Subcutaneous abdominal adipose tissue (tissue), 5 donors: ENCODE measurements around the gene ZNF595.
"Not testable (repeated sequence)": the region's sequence is repeated elsewhere in the genome, so short reads cannot be mapped to it uniquely, and the experiment has no call there.

Source experiments
- H3K27ac ChIP-seq: one replicate; pipeline ENCODE4 v1.7.0; 2013; ENCODE audit warnings: low read depth, mild to moderate bottlenecking, inconsistent platforms, low read length, moderate library complexity
- H3K27me3 ChIP-seq, 5 donors: one replicate each; pipeline ENCODE4 v1.7.0; 2013; ENCODE audit warnings: low read length in 5 of 5, inconsistent platforms in 1 of 5; ENCODE audit not compliant: control insufficient read depth in 5 of 5, insufficient read depth in 4 of 5
- H3K36me3 ChIP-seq, 5 donors: one replicate each; pipeline ENCODE4 v1.7.0; 2013; ENCODE audit warnings: low read length in 5 of 5; ENCODE audit not compliant: control insufficient read depth in 5 of 5, insufficient read depth in 5 of 5
- H3K4me1 ChIP-seq, 5 donors: one replicate each; pipeline ENCODE4 v1.7.0; 2013; ENCODE audit warnings: low read length in 5 of 5, mild to moderate bottlenecking in 3 of 5, moderate library complexity in 1 of 5; ENCODE audit not compliant: control insufficient read depth in 5 of 5, insufficient read depth in 5 of 5
- H3K4me3 ChIP-seq, 5 donors: one replicate each; pipeline ENCODE4 v1.7.0; 2013; ENCODE audit warnings: low read length in 5 of 5, low read depth in 1 of 5
- H3K9ac ChIP-seq, 5 donors: one replicate each; pipeline ENCODE4 v1.7.0; 2013; ENCODE audit warnings: low read length in 5 of 5, mild to moderate bottlenecking in 4 of 5, moderate library complexity in 3 of 5
- H3K9me3 ChIP-seq, 5 donors: one replicate each; pipeline ENCODE4 v1.7.0; 2013; ENCODE audit warnings: low read length in 5 of 5; ENCODE audit not compliant: control insufficient read depth in 5 of 5
- donor health status: healthy.
- donor health status: healthy.
- donor health status: healthy.
- donor health status: healthy.
- donor health status: healthy.

The ZNF595 gene

DNA sequence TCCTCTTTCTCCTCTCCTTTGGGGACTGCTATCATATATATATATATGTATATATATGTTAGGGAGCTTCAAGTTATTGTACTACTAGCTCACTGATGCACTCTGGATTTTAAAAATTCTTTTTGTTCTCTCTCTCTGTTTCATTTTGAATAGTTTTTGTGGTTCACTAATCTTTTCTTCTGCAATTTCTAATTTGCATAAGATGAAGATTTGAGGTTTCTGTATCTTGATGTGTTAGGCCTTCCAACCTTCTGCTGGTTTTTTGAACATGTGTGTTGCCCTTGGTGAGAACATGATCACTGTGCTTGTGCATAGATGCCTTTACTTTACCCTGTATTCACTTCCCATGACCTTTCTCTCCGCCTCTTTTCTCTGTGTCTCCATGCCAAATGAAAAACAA lies 63.4 kb downstream of the ZNF595 start:
- no peak overlapping the region for H3K9ac ChIP-seq
- peaks cover 0 to 22% (median 17%) of the 10 kb centered on the region in 5 donors for H3K9me3 ChIP-seq
- no peaks in the 10 kb centered on the region for H3K36me3 ChIP-seq
- H3K27me3 ChIP-seq = peaks cover 0 to 5% (median 0%) of the 10 kb centered on the region in 5 donors
- H3K4me1 ChIP-seq = no peaks in the 10 kb centered on the region
- H3K27ac ChIP-seq = no peak overlapping the region
- no peak overlapping the region for H3K4me3 ChIP-seq

DNA sequence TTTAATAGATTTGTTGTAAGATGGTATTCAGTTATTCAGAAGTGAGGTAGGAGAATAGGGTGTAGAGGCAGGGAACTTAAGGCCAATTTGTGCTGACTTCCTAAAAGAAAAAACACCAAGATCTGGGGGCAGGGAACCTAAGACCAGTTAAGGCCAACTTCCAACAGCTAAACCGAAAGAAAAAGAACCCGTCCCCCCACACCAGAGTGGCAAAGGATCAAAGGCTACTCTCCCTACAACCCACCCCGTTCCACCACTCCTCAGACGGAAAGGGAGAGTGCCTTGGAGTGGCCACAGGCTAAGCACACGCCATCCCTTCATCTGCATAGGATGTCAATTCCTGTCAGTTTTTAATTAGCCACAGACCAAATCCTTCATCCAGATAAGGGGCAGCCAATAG lies 67.5 kb downstream of the ZNF595 start:
- Histone ChIP-seq H3K27ac (no peak overlapping the region), H3K9ac (no peak overlapping the region), H3K27me3 (no peaks in the 10 kb centered on the region), H3K36me3 (no peaks in the 10 kb centered on the region), H3K4me3 (no peak overlapping the region), H3K9me3 (peaks cover 0 to 10% (median 8%) of the 10 kb centered on the region in 5 donors), H3K4me1 (peaks cover 0 to 13% (median 12%) of the 10 kb centered on the region in 5 donors)

DNA sequence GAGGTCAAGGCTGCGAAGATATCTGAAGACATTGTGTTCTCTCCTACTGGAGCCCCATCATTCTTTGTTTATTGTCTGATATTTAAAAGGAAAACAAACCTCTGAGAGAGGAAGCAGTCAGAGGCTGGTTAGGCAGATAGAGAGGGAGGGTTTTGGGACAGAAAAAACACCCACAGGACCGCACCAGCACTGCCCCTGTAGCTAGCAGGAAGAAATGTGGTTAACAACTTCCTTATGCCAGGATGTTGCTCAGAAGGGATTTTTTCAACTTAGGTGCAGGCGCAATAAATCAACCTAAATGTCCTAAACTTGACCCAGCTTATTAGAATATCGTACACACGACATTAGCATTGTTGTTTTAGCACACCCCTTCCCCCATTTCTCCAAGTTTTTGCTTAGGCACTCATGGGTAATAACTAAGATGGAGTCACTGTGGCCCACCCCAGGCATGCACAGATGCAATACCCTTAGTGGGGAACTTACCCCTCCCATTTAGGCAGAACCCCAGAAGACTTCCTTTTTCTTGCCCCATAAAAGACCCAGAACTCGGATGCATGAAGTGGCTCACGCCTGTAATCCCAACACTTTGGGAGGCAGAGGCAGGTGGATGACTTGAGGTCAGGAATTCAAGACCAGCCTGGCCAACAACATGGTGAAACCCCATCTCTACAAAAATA lies 68.4 kb downstream of the ZNF595 start:
- Histone ChIP-seq H3K9ac (no peak overlapping the region), H3K4me1 (peaks cover 0 to 18% (median 16%) of the 10 kb centered on the region in 5 donors), H3K36me3 (no peaks in the 10 kb centered on the region), H3K27me3 (no peaks in the 10 kb centered on the region), H3K9me3 (peaks cover 0 to 10% (median 8%) of the 10 kb centered on the region in 5 donors), H3K27ac (no peak overlapping the region), H3K4me3 (no peak overlapping the region)

DNA sequence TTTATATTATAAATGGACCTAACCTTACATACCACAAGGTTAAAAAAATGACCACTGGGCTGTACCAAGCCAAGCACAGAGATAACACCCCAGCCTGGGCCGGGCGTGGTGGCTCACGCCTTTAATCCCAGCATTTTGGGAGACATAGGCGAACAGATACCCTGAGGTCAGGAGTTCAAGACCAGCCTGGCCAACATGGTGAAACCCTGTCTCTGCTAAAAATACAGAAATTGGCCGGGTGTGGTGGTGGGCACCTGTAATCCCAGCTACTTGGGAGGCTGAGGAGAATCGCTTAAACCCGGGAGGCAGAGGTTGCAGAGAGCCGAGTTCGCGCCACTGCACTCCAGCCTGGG lies 70.8 kb downstream of the ZNF595 start:
- Histone ChIP-seq H3K9ac (peak overlapping the region in 3 of 5 donors; percentile 79 to 86 (median 81)), H3K36me3 (peaks cover 10 to 22% (median 20%) of the 10 kb centered on the region in 5 donors), H3K27ac (peak overlapping the region; percentile 79)

DNA sequence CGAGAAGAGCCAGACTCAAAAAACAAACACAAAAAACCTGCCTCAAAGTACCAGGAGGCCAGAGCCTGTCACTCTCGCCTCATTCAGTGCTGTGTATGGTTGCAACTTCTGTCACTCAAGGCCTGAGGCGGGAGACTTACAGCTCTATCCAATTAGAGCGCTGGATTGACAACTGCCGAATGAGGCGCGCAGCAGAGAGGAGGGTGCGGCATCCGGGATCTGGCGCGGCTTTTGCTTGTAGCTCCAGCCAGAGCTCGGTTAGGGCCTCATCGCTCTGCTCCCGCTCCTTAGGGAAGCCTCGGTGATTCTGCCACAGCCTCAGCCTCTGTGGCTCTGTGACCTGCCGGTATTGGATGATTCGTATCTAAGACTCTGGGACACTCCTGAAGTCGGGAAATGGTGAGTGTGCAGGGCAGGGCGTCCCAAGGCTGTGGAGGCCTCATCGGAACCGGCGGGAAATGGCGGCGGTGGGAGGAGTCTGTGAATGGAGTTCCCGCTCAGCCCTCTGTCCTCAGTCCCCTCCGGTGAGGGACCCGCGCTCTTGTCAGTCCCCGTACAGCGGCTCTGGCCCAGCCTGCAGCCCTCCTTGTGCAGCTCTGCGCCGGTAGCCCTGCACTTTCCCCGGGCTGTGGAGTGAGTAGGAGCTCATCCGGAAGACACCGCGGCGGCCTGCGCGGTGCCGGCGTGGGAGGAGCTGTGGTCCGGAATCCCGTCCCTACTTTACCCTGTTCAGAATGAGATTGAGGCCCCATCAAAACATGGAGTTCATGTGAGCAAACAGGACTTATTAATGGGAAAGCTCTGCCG lies 71.4 kb downstream of the ZNF595 start, which contains the start of gene ZNF718:
TSS of gene ZNF718 (plus strand) at position 227 of the 807 bp plus-strand sequence. CDS start at position 397, 170 bp downstream.
- Histone ChIP-seq H3K36me3 (peaks cover 10 to 27% (median 21%) of the 10 kb centered on the region in 5 donors), H3K27ac (peak within 1 kb of the TSS; percentile 79), H3K9me3 (peaks cover 0 to 19% (median 7%) of the 10 kb centered on the region in 5 donors), H3K9ac (peak within 1 kb of the TSS; percentile 79 to 89 (median 86)), H3K4me1 (peaks cover 0 to 18% (median 16%) of the 10 kb centered on the region in 5 donors), H3K4me3 (peak within 1 kb of the TSS; percentile 86 to 97 (median 94)), H3K27me3 (no peaks in the 10 kb centered on the region)

More for the DNA sequence above, 70.8 kb downstream of the ZNF595 start:
- not testable (repeated sequence) for H3K27me3 ChIP-seq
- Histone ChIP-seq H3K4me1 (peaks cover 0 to 18% (median 16%) of the 10 kb centered on the region in 5 donors), H3K4me3 (peak overlapping the region; percentile 86 to 97 (median 94)), H3K9me3 (peaks cover 0 to 19% (median 7%) of the 10 kb centered on the region in 5 donors)

DNA sequence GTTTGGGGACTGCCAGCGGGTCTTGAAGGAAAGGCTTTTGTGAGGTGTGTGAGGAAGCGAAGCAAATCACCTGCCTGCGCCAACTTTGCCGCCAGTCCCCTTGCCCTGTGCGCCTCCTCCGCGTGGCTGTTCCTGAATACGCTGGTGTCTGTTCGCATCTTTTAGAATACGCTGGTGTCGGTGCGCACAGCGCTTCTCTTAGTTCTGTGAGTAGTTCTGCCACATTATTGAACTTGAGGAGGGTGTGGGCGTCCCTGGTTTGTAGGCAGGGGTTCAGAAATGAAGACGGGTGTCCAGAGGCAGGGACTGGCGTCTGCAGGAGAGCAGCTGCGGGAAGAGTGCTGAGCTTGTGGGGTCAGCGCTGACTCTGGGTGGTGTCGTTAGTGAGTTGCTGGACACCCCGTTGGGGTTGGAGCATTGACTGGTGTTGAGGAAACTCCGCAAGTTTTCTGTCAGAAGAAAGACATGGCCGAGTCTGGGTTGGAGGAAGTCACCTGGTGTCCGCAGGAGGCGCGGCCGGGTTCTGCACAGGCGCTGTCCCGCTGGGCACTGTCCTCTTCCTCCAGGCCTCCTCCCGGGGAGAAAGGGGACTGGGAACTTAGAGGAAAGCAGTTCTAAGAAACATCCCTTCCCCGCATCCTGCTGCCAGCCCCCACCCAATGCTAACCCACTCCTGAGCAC lies 72.1 kb downstream of the ZNF595 start:
- H3K9me3 ChIP-seq = peaks cover 0 to 19% (median 10%) of the 10 kb centered on the region in 5 donors
- H3K4me3 ChIP-seq = peak overlapping the region; percentile 86 to 97 (median 94)
- no peaks in the 10 kb centered on the region for H3K27me3 ChIP-seq
- peak overlapping the region; percentile 79 to 89 (median 86) for H3K9ac ChIP-seq
- H3K4me1 ChIP-seq = peaks cover 0 to 18% (median 16%) of the 10 kb centered on the region in 5 donors
- peak overlapping the region; percentile 79 for H3K27ac ChIP-seq
- peaks cover 13 to 27% (median 22%) of the 10 kb centered on the region in 5 donors for H3K36me3 ChIP-seq

DNA sequence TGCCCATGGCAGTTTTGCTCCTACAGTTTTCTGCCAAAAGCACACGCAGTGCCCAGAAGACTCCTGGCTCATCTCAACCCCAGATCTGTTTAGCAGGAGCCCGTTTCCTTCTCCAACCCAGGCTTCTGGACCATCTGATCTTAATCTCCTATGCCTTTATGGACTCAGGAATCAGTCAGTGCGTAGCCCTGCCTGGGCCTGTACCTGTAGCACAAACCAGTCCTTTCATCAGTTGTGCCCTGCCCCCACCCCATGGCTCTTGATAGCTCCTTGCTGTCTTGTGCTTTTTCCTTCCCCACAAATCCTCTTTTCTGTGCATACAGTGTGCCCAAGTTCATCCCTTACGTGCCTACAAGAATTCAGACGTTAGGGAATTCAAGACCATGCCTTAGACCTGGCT lies 72.7 kb downstream of the ZNF595 start:
- peak overlapping the region in 2 of 5 donors; percentile 81 to 86 for H3K9ac ChIP-seq
- H3K9me3 ChIP-seq = peaks cover 0 to 16% (median 10%) of the 10 kb centered on the region in 5 donors
- H3K27ac ChIP-seq = no peak overlapping the region
- no peaks in the 10 kb centered on the region for H3K27me3 ChIP-seq
- H3K36me3 ChIP-seq = peaks cover 13 to 28% (median 22%) of the 10 kb centered on the region in 5 donors
- peaks cover 0 to 18% (median 16%) of the 10 kb centered on the region in 5 donors for H3K4me1 ChIP-seq
- H3K4me3 ChIP-seq = peak overlapping the region; percentile 48 to 97 (median 92)

DNA sequence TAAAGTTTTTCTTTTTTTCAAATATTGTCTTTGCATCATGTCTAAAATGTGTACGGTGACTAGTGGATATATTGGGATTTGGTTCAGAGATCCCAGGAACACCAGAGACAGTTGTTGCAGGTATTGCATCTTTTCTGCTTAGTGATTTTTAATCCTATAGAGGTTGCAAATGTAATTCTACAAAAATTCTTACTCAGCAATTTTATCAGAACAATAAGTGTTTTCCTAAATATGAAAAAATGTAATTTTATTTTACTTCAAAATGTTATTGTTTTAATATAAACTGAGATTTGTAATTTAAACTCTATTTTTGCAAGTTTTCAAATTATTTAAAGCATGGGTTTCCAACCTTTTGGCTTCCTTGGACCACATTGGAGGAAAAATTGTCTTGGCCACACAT lies 79.4 kb downstream of the ZNF595 start:
- Histone ChIP-seq H3K27me3 (no peaks in the 10 kb centered on the region), H3K4me3 (no peak overlapping the region), H3K36me3 (peaks cover 29 to 65% (median 51%) of the 10 kb centered on the region in 5 donors), H3K27ac (no peak overlapping the region), H3K9ac (no peak overlapping the region), H3K4me1 (no peaks in the 10 kb centered on the region), H3K9me3 (peaks cover 0 to 27% (median 20%) of the 10 kb centered on the region in 5 donors)
